T-helper 1 cell (primary cell): ENCODE measurements around the gene PRICKLE2.

ENCODE experiments used
- DNase-seq, 5 donors: peaks; one replicate each; pipeline ENCODE4 v3.0.0-alpha.2; 2012 to 2020

PRICKLE2 gene

DNA sequence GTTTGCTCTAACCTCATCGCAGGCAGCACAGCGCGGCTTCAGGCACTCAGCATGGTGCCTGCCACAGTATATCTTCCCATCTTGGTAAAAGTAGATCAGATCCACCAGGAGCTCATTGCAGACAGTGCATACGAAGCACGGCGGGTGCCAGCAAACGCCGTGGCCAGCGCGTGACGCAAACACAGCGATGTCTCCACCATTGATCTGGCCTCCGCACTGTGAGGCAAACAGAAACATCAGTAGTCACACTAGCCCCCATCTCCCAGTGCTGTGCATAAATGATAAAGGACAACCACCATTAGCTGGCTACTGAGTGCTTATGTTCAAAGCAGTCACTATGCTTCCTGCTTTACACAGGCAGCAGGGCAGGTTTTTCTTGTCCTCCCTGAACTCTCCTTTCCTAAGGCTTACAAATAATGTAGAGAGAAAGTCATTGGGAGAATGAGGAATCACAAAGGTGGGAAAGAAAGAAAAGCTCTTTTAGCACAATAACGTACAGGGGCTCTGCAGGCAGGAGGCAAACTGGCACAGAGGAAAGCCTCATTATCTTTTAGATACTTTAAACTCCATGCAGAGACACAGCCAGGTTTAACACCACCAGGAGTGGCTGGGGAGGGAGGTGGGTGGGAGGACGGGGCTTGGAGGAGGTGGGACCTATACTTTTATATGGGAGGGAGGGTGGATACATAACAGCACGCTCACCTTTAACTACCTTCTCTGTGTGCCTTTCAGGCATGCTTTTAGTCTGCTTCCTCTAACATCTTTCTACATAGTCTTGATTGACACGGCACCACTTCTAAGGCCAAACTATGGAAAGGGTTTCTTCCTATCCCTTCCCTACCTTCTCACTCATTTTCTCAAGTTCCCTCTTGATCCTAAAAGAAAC, 67.9 kb downstream of the PRICKLE2 start:
- DNase-seq: no peak

DNA sequence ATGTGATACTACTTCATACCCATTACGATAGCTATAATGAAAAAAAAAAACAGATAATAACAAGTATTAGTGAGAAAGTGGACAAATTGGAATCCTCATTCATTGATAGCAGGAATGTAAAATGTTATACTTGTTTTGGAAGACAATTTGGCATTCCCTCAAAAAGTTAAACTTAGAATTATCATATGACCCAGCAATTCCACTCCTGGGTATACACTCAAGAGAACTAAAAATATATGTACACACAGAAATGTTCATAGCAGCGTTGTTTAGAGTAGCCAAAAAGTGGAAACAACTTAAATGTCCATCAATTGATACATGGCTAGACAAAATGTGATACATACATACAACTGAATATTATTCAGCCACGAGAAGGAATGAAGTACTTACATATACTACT, 69.9 kb downstream of the PRICKLE2 start:
- DNase-seq: no peak

DNA sequence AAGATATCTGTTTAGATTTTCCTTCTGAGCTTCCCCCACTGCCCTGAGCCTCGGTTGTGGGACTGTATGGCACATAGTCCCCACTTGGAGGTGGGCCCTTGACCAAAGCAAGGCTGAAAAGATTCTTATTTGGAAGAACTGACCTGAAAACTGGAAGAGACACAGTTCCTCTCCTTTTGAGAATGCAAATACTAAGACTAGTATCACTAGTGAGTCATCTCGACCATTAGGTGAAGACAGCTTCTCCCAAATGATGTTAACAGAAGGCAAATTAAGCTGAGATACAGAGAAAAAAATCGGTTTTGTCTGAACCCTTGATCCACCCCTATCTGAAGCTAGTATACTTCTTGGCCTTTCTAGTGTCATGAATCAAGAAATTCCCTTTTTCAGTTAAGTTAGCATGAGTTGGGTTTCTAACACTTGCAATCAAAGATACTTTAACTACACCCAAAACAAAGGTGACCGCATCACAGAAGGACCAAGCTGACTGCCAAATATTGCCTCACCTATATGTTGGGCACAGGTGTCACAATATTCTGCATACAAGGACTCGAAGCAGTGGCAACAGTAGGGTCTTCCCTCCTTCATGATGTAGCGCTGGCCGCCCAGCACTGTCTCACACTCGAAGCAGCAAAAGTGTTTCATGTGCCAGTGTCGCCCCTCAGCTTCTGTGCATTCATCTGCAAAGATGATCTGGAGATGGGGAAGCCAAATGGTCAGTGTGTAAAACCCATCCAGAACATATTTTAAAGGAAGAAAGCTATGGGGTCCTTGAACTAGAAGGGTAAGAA, 72.4 kb downstream of the PRICKLE2 start:
- DNase-seq: no peak

DNA sequence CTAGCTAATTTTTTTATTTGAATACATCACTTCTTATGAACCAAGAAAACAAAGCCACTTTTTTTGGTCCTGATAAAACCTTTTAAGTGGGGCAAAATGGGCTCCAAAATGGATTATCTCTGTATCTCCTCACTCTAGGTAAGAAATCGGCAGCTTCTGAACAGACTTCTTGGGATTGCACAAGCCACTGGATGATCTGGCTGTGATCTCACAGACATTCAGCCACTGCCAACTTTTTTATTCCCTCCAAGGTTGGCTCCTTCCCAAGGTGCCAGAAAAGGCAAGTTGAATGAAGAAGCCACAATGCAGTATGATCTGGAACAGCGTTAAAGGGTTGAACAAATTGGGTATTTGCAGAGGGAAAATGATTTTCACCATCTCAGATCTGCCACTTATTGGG, 73.2 kb downstream of the PRICKLE2 start:
- no peak for DNase-seq

DNA sequence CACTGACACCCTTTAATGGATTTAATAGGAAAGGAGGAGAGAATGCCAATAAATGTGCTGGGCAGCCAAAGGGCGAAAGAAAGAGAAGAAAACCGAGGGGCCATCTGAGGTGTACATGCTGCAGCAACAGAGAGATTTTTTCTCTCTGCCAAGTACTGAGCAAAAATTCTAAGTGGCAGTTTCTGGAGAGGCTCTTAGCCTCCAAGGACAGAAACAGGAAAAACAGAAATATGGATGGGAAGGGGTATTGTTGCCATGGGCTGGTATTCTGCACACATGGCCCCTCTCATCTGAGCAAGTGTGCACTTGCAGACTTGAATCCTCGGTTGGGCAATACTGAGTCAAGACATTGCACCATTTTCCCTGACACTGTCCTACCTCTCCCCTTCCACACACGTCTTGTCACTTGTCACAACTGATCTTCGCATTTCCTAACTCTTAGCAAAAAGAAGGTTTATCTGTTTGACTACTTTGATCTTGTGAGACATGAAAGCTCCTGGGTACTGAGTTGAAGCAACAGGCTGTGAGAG, 73.9 kb downstream of the PRICKLE2 start:
- DNase-seq: no peak

DNA sequence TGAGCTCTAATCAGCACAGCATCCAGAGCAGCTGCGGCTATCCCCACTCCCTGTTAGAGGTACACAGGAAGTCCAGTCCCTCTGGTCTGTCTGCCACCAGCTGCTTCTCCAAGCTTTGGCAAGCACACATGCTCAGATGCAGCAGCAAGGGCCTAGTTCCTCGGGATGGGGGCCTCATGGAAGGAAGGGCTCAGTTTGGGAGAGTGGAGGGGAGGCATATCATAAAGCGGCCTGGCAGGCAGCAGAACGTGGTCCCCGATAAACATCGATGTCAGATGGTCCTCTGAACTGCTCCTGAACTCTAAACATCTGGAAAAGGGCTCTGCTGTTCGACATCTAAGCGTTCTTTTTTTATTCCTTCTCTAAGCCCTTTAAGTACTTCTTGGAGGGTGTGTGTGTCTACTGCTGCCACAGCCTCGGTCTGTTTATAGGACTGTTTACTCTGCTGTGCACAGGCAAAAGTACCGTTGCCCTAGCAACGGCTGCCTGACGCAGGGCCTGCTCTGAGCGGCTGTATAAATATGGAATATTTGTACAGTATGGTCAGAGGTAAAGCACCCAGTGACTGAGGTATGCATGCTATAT, 74.6 kb downstream of the PRICKLE2 start:
- no peak for DNase-seq

DNA sequence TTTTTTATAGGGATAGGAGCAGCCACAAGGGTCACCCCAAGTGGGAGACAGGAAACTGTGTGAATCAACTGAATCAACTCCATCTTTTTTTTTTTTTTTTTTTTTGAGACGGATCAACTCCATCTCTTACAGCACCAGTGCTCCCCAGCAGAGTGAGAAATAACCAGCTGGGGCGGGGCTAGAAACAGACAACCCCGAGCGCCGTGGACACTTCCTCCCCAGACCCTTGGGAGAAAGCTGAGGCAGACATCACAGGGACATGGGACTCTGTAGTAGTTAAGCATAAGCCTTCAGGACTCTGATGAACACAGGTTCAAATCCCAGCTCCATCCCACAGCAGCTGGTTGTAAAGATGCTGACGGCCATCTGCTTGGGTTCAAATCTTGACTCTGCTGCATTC, 75.4 kb downstream of the PRICKLE2 start:
- no peak for DNase-seq

DNA sequence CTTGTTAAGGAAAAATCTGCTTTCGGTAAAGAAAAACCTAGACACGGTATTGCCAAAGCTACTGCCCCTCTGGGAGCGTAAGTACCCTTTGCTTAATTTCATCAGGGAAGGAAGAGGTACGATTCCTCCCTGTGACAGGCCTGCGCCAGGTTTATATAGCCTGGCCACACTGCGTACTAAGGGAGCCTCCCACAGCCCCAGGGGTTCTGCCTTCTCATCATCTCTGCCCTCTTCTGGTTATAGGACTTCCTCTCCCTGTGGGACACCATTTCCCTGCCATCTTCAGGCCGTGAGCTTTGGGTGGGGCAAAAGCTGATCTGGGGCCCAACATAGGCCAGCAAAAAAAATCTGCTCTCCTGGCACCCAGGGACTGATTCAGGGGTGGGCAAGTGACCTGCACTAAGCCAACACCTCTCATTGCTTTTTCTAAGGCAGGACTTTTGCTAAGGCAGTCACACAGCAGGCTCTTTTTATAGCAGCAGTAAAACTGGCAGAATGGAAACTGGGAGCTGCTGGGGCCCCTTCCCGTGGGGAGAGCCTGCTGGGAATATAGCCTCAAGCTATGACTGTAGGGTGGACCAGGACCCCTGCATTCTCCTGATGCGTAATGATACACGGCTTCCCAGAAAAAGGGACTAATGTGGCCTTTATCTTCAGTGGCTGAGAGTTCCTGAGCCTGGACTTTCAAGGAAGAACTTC, 76.2 kb downstream of the PRICKLE2 start:
- no peak for DNase-seq

DNA sequence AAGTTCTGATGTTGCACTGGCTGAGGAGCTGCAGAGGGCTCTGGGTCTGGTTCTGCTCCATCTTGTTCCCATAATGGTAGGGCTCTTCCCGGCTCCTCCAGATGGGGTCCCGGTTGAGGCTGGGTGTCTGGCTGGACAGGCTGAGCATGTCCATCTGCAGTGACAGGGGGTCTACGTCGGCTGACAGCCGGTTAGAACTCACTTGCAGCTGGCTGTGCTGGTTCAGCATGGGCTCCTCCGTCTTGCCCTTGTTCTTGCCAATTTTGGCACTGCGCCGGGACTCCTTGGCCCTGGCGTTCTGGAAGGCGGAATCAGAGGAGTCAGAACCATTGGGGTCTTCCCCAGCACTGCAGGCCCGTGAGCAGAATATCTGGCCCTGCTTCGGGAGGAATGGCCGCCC, 78.1 kb downstream of the PRICKLE2 start:
- no peak for DNase-seq

DNA sequence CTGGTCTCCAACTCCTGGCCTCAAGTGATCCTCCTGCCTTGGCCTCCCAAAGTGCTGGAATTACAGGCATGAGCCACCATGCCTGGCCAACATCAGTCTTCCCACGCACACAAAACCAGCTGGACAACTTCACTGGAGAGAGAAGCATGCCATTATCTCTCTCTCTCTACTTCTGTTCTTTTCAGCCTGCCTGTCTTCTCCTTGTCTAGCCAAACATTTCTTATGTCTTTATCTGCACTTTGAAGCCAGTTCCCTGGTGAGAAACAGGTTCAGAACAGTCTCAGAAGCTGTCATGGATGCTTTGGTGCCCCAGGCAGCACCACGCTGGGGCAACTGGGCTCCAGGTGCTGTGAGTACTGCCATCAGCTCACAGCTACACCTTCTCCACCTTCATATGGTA, 79.8 kb downstream of the PRICKLE2 start:
- no peak for DNase-seq

DNA sequence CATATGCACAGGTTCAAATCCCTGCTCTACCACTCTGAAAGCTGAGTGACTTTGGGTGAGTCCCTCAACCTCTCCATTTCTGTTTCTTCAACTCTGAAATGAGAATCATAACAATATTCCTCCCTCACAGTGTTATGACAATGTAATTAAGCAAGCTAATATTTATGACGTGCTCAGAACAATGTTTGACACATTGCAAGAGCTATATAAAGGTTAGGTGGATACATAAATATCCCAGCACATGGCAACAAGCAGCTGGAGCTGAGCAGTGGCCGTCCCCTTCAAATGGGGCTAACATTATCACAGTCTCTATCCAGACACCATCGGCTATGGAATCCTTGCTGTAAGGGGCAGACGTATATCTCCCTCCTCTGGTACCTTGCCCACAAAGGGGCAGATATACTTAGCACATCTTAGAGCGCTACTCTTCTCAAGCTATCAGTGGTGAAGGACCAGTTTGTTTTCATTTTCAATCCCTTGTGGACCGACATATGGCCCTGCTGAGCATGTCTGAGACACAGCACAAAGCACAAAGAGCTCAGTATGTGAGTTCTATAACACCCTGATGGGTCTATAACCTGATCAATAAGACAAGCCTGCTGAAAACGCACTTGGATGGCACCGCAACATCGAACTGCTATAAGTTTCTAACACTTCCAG, 80.9 kb downstream of the PRICKLE2 start:
- no peak for DNase-seq

DNA sequence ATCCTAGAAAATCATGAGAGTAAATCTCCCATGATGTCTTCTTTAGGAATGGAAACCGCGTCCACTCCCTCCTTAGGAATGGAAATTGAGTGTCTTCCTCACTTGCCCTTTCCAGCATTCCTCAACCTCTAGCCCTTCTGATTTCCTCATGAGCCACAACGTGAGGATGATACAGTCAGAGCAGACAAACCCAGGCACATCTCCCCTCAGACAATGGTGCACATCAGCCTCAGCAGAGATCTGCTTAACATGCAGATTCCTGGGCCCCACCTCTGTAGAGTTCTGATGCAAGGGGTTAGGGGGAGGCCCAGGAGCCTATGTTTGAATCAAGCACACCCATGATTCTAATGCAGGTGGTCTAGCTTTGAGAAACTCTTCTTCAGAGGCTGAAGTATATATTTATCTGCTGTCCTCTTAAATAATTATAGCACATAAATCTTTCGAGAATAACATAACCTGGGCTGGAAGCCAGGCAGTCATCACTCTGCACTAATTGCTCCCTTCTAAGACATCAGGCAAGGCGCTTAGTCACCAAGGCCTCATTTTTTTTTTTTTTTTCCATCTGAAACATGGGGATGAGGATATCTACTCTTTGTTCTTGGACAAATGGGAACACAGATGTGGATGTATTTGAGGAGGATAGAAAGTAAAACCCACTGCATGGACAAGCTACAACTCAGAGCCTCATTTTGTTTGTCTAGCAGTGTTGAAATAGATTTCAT, 81.7 kb downstream of the PRICKLE2 start:
- no peak for DNase-seq

DNA sequence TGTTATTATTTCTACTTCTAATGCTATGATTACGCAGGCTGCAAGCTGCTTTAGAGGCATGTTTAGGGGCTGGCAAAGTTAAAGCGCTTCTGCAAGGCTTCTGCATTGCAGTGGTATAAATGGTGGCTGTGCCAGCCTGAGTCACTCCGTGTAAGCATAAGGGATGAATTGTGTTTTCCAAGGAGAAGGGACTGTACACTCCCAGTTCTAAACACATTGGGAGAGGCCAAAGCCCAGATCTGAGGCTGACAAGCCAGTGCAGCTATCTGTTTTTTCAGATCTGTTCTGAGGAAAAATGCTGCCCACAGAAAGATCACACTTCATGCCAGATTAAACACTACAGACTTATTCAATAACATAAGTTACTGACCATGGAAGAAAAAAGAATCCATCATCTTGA, 83.8 kb downstream of the PRICKLE2 start:
- no peak for DNase-seq

DNA sequence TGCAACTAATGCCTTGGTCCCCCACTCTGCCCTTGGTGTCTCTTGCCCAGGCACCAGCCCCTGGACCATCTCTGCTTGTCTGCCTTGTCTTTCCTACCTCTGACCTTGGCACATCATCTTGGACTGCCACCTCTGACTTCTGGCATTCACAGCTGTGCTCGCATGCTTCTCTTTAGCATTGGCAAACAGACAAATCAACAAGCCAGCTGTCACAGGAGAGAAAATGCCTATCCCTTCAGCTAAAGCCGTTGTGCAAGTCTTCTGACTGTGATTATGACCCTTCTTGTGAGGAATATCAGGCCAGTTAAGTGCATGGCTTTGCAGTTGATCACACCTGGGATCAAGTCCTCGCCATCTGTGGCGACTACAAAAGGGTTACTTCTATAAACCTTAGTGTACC, 84.6 kb downstream of the PRICKLE2 start:
- no peak for DNase-seq

DNA sequence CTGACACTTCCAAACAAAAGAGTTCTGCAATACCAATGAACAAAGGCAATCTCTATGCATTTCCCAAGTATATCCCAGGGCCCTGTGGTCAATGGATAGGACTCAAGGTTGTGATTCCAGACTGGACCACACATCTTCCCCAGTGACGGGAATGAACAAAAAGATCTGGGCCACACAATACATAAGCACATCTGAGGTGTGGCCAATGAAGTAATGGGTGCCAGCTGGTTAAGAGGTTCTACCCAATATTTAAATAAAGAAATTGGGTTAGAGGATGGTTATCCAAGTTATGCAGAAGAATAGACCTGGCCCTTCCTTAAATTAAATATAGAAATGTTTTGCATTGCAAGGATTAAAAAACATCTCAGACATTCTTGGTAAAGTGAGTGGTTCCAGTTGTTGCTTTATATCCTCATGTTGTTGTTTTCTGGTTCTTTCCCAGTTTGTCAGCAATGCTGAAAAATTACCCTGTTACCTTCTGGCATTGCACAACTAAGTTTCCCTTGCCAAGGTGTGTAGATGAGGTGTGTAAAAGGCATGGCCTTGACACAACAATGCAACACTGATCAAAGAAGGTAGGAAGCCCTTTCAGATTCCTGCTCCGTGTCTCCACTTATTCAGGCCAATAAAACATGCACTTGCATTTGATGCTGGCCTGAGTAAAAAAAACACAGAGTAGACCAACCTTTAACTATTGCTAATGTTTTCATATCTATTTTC, 86.5 kb downstream of the PRICKLE2 start:
- no peak for DNase-seq

DNA sequence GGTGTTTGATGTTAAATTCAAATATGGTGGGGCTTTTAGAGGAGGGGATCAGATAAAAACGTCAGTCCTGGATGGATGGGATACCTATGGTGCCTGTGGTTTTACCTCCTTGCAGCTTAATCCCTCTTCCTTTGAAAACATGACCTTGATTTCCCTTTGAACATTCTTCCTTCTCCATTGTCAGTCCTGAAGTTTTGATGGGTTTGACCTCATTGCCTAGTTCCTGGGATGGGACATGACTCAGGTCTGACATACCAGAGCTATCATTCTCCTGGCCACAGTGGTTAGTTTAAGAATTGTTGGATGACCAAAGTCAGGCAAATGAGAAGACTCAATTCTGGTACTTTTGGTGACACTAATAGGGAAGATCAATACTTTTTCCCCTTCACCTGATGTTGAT, 87.2 kb downstream of the PRICKLE2 start:
- DNase-seq: no peak

DNA sequence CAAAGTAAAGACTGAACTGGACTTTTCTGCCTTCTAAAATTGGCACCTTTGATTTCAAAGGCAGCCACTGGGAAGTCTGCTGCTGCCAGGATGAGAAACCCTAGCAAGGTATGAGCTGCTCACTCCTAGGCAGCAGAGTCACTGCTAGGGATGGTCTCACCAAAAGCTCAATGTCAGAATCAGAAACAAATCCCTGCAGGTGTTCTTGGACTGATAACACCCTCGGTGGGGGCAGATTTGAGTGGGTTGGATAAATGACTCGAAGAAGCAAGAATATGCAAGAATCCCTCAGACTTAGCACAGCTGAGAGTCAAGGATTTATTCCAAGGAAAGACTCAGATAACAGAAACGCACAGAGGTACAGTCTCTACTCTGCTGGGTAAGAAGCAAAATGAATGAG, 90.4 kb downstream of the PRICKLE2 start:
- DNase-seq: no peak

DNA sequence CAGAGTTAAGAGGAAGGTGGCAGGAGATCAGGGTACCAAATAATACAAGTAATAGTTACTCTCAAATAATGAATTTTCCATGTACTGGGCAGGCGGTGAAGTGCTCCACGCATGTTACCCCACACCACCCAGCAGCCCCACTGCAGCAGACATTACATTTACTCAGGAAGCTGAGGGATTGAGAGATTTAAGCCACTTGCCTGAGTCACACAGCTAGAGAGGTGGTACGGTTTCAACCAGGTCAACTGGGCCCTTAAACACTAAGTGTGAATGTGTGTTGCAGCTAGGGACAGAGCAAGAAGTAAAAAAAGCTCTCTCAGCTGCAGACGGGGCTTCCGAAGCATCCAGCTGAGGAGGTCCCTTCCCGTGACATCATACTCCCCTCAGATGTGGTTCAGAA, 91.3 kb downstream of the PRICKLE2 start:
- DNase-seq: no peak

DNA sequence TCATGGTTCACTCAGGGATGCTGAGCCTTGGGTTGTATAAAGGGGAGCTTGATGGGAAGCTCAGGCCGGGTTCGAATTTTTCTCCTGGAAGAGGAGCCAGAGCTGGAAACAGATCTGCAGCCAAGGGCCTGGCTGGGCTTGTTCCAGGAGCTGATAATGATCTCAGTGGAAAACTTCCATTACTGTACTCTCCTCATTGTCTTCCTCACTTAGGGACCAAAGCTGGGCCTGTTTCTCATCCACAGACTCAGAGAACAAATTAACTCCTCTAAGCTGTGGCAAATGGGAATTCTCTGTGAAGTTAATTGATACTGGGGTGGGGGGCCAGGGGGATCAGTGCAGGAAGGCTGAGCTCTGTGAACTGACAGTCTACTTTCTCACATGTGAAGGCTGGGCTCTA, 92.0 kb downstream of the PRICKLE2 start:
- DNase-seq: no peak

DNA sequence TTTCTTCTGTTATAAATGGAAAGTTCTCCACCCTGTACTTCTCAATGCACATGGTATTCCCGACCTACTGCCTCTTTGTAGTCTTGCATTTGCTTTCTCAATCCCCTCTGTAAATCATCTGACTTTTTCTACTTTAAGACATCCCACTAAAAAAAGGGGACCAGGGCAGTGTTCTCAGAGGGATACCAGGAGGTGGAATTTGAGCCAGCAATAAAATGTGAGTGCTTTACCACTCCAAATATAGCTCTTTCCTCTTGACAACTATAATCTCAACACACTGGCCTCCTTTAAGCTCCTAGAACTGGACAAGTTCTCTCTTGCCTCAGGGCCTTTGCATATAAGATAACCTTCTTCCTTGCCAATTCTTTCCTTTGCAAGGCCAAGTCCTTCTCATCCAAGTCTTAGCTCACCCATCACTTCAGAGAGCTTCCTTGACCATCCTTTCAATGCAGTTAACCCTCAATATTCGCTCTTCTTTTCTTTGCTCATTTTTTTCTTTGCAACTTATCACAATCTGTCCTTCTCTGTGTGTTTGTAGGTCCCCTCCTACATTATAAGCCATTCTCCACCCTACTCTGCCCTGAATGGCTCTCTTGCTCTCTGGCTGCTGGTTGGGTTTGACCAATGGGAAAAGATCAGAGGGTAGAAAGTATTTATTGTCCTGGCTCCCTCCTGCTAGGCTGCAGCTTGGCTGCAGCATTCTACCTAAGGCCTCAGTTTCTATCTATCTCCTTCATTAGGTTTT, 93.4 kb downstream of the PRICKLE2 start:
- DNase-seq: no peak
